T-helper 2 cell treated with Interferon-gamma antibody and Interleukin-4, amounts not matched to agents 5 μg/mL and 100 μg/mL, for 36 hours (primary cell): Measurements from ENCODE around the gene IZUMO2.

Experiments used
- DNase-seq: peaks from one replicate; pipeline ENCODE4 v3.0.0; 2021; ENCODE audit warnings: low spot score
- H3K27ac Mint-ChIP-seq: one replicate; pipeline ENCODE4 v1.8.0; 2021; ENCODE audit warnings: mild to moderate bottlenecking, mixed read lengths
- H3K27me3 Mint-ChIP-seq: one replicate; pipeline ENCODE4 v1.8.0; 2021; ENCODE audit warnings: low read depth, mixed read lengths
- H3K36me3 Mint-ChIP-seq: one replicate; pipeline ENCODE4 v1.8.0; 2021; ENCODE audit warnings: low read depth, mixed read lengths
- H3K4me1 Mint-ChIP-seq: one replicate; pipeline ENCODE4 v1.8.0; 2021; ENCODE audit warnings: low read depth, mixed read lengths
- H3K4me3 Mint-ChIP-seq: one replicate; pipeline ENCODE4 v1.8.0; 2022; ENCODE audit warnings: mild to moderate bottlenecking, moderate library complexity, mixed read lengths
- H3K9me3 Mint-ChIP-seq: one replicate; pipeline ENCODE4 v1.8.0; 2021; ENCODE audit warnings: mixed read lengths

The IZUMO2 gene

DNA sequence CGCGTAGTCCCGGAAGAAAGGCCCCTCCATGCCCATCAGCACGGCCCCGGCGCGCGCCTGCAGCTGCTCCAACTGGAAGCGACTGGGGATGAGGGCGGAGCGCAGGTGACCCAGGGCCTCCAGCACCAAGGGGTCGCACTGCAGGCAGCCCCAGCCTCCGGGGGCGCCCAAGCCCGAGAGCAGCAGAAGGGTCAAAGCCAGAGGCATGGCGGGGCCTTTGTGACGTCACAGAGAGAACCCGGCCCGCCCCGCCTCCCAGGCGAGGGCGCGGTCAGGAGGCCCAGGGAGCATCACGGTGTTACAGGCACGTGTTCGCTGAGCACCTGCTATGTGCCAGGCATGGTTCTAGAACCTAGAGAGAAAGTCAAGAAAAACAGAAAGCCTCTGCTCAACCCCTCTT is at the start of gene IZUMO2:
TSS of gene IZUMO2 (minus strand) at position 294 of the 400 bp plus-strand sequence. CDS start at position 207, 87 bp downstream.
- Mint-ChIP-seq H3K27ac (no peak within 1 kb of the TSS), H3K4me1 (no peaks in the 10 kb centered on the region), H3K9me3 (no peaks in the 10 kb centered on the region), H3K4me3 (no peak within 1 kb of the TSS), H3K36me3 (no peaks in the 10 kb centered on the region), H3K27me3 (no peaks in the 10 kb centered on the region)
- no peak for DNase-seq

DNA sequence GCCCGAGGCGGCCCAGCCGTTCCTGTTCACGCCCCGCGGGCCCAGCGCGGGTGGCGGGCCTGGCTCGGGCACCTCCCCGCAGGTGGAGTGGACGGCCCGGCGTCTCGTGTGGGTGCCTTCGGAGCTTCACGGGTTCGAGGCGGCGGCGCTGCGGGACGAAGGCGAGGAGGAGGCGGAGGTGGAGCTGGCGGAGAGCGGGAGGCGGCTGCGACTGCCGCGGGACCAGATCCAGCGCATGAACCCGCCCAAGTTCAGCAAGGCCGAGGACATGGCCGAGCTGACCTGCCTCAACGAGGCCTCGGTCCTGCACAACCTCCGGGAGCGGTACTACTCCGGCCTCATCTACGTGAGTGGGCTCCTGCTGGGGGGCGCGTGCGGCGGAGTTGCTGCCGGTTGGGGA is 47.3 kb upstream of the IZUMO2 start:
- Mint-ChIP-seq H3K27me3 (peaks cover 5% of the 10 kb centered on the region), H3K36me3 (no peaks in the 10 kb centered on the region), H3K27ac (no peak overlapping the region), H3K9me3 (no peaks in the 10 kb centered on the region), H3K4me3 (no peak overlapping the region), H3K4me1 (no peaks in the 10 kb centered on the region)
- no peak for DNase-seq

DNA sequence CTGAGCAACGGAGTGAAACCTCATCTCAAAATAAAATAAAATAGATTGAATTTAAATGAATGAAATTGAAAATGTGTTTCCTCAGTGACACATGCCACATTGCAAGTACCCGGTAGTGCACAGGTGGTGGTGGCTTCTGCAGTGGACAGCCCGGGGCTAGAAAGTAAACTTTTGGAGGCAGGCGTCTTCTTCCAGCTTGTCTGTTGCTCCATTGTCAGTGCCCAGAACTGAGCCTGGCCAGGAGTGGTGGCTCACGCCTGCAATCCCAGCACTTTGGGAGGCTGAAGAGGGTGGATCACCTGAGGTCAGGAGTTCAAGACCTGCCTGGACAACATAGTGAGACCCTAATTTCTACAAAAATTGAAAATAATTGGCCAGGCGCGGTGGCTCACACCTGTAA is 46.0 kb upstream of the IZUMO2 start:
- Mint-ChIP-seq H3K27me3 (peaks cover 10% of the 10 kb centered on the region), H3K36me3 (no peaks in the 10 kb centered on the region), H3K9me3 (no peaks in the 10 kb centered on the region), H3K4me1 (no peaks in the 10 kb centered on the region), H3K4me3 (no peak overlapping the region), H3K27ac (no peak overlapping the region)
- DNase-seq: no peak

DNA sequence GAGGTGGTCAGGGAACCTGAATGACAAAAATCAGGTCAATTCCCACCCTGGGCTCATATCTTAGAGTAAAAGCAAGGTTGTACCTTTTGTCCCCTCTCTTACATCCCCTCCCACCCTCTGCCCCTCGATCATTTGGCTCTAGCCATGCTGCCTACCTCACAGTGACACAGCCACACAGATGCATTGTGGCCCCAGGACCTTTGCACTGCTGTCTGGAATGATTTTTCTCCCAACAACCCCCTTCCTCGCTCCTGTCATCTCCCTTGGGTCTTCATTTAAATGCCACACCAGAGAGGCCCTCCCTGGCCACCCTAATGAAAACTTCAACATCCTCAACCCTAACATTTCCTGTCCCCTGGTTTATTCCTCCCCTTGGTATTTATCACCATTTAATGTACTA is 44.6 kb upstream of the IZUMO2 start:
- Mint-ChIP-seq H3K27me3 (peaks cover 16% of the 10 kb centered on the region), H3K4me3 (no peak overlapping the region), H3K27ac (no peak overlapping the region), H3K4me1 (no peaks in the 10 kb centered on the region), H3K36me3 (no peaks in the 10 kb centered on the region), H3K9me3 (no peaks in the 10 kb centered on the region)
- no peak for DNase-seq

DNA sequence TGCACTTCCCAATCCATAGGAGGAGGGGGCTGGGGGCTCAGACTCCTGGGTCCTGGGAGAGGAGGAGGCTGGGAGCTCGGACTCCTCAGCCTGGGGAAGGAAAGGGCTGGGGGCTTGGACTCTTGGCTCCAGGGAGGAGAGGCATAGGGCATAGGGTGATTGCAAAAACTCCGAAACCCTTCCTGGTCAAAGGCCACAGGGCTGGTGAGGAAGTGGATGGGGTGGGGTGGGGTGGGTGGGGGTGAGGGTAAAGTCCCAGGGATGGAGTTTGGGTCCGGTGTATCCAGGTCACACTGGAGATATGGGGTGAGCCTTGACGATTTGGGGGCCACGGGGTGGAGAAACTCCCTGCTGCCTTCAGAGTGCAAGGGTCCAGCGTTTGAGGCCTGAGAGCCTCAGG is 43.1 kb upstream of the IZUMO2 start:
- H3K27me3 Mint-ChIP-seq: peaks cover 31% of the 10 kb centered on the region
- H3K4me3 Mint-ChIP-seq: no peak overlapping the region
- DNase-seq: no peak
- H3K27ac Mint-ChIP-seq: no peak overlapping the region
- H3K36me3 Mint-ChIP-seq: no peaks in the 10 kb centered on the region
- H3K4me1 Mint-ChIP-seq: no peaks in the 10 kb centered on the region
- no peaks in the 10 kb centered on the region for H3K9me3 Mint-ChIP-seq

DNA sequence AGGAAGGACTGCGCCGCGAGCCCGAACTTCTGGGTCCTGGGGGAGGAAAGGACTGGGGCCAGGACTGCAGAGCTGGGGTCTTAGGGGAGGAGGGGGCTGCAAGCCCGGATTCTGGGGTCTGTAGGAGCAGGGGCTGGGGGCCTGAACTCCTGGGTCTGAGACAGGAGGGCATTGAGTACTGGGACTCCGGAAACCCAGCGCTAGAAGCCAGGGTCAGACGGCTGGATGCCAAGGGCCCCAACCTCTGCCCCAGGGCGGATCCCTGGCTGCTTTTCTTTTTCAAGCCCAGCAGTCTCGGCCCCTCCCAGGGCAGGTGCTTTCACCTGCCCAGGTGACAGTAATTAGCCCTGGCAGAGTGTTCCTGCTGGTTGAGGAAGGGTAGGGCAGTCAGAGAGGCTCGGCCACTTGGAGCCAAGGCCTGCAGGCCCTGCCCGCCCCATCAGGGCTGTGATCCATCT is 42.6 kb upstream of the IZUMO2 start:
- no peak overlapping the region for H3K4me3 Mint-ChIP-seq
- no peak overlapping the region for H3K27ac Mint-ChIP-seq
- peaks cover 32% of the 10 kb centered on the region for H3K27me3 Mint-ChIP-seq
- H3K9me3 Mint-ChIP-seq: no peaks in the 10 kb centered on the region
- no peaks in the 10 kb centered on the region for H3K36me3 Mint-ChIP-seq
- DNase-seq: no peak
- no peaks in the 10 kb centered on the region for H3K4me1 Mint-ChIP-seq

DNA sequence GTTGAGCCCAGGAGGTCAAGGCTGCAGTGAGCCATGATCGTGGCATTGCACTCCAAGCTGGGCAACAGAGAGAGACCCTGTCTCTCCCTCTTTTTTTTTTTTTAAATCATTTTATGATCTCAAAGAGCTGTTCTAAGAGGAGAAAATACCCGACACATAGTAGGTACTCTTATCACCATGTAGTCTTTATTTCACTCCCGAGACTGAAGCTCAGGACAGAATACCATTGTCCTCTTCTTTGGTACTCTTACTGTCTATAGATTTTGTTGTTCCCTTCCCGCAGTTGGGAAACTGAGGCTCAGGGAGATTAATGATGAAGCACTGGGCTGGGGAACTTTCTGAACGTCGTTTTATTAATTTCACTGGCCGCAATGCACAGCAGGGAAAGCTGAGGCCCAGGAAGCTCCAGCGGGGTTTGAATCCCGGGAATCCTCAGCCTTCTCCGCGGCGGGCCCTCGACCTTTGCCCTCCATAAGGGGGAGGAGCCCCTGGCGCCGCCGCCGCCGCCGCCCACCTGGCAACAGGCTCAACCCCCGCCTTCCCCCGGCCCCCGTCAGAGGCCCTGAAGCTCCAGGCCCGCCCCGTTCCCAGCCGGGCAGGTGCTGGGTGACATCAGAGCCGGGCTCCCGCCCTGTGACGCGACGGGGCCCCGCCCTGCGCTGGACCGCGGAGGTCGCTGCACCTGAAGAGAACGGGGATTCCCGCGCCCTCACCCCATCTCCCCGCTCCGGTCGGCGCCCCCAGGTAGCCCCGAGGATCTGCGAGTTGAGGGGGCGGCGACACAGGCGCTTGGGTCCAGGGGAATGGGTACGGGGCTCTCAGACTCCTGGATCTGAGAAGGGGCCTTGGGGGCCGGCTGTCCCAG is 42.0 kb upstream of the IZUMO2 start:
- Mint-ChIP-seq H3K27me3 (peaks cover 32% of the 10 kb centered on the region), H3K4me1 (no peaks in the 10 kb centered on the region), H3K9me3 (no peaks in the 10 kb centered on the region), H3K4me3 (no peak overlapping the region), H3K27ac (no peak overlapping the region), H3K36me3 (no peaks in the 10 kb centered on the region)
- DNase-seq: no peak

DNA sequence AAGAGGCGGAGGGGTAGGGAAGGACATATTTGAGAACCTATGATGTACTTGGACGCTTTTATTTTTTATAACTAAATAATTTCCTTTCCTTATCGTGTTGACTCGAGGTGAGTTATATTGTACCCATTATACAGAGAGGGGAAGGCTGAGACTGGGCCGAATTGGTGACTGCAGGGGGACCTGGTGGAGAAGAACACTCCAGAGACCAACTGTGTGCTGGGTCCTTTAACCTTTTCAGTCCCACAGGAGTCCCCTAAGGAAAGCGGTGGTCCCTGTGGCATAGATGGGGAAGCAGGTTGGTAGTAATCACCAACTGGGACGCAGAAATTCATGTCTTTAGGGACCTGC is 41.0 kb upstream of the IZUMO2 start:
- Mint-ChIP-seq H3K36me3 (no peaks in the 10 kb centered on the region), H3K9me3 (no peaks in the 10 kb centered on the region), H3K4me1 (no peaks in the 10 kb centered on the region), H3K27ac (no peak overlapping the region), H3K4me3 (no peak overlapping the region), H3K27me3 (peaks cover 32% of the 10 kb centered on the region)
- no peak for DNase-seq

DNA sequence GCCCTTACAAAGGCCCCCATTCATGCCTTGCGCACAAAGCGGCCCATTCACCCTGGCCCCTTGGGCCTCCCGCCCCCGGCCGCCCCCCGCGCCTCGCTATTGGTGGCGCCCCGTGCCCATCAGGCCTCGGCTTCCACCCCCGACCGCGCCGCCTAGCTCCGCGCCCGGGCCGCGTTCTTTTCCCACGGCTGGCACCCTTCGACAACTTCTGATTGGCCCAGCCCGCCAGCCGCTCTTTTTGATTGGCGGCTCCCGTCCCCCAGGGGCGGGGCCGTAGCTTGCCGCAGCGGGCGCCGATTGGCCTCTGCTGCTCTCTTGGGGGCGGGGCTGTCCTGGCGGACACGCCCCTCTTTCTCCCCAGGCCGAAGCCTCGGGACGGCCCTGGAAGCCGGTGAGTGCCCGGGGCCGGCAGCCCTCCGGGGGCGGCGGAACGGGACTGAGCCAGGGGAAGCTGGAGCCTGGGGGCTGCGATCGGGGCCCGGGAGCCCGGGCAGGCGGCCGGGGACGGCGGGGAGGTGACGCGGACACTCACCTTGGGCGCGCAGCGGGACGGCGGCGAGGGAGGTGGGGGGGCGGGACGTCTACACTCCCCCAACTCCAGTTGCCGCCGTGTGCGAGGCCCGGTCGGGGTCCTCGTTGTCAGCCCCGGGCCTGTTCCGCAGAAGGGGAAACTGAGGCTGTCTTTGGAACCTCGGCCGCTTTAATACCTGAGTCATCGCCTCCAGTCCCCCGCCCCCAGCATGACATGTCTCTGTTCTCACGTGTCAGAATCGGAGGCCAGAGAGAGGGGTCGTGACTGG is 40.4 kb upstream of the IZUMO2 start, which contains the start of gene MYH14:
TSS of gene MYH14 (plus strand) at position 342 of the 800 bp plus-strand sequence. CDS start 6,744 bp downstream, outside the sequence.
- Mint-ChIP-seq H3K4me1 (no peaks in the 10 kb centered on the region), H3K36me3 (no peaks in the 10 kb centered on the region), H3K9me3 (no peaks in the 10 kb centered on the region), H3K27me3 (peaks cover 32% of the 10 kb centered on the region), H3K27ac (no peak within 1 kb of the TSS), H3K4me3 (no peak within 1 kb of the TSS)
- no peak for DNase-seq

DNA sequence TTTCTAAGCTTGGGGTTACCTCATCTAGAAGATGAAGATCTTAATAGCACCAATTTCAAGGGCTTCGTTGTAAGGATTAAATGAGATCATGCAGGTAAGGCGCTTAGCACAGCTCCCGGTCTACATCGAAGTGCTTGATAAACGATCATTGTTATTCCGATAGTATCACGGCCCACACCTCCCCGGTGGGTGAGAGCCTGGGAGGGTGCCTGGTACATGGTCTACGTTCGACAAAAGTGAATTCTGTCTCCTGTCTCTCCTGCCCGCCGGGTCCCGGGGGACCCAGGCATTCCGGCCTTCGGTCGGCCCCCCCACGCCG is 39.8 kb upstream of the IZUMO2 start:
- no peak overlapping the region for H3K4me3 Mint-ChIP-seq

DNA sequence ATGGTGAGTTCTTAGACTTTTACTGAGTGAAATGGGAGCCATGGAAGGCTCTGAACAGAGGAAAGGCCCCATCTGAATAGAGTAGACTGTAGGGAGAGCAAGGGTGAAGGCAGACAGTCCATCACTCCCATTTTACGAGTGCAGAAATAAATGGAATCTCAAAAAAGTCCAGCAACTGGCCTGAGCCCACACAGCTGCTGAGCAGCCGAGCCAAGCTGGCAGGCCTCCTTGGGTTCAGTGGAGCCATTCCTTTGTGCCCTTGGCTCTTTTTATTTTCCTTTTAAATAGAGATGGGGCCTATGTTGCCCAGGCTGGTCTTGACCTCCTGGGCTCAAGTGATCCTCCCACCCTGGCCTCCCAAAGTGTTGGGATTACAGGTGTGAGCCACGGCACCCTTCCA is 39.3 kb upstream of the IZUMO2 start:
- Mint-ChIP-seq H3K36me3 (no peaks in the 10 kb centered on the region), H3K4me1 (no peaks in the 10 kb centered on the region), H3K4me3 (no peak overlapping the region), H3K27me3 (peaks cover 32% of the 10 kb centered on the region), H3K27ac (no peak overlapping the region), H3K9me3 (no peaks in the 10 kb centered on the region)
- DNase-seq: no peak

More for the DNA sequence above, 39.8 kb upstream of the IZUMO2 start:
- Mint-ChIP-seq H3K36me3 (no peaks in the 10 kb centered on the region), H3K4me1 (no peaks in the 10 kb centered on the region), H3K27ac (no peak overlapping the region), H3K9me3 (no peaks in the 10 kb centered on the region), H3K27me3 (peaks cover 32% of the 10 kb centered on the region)
- no peak for DNase-seq

DNA sequence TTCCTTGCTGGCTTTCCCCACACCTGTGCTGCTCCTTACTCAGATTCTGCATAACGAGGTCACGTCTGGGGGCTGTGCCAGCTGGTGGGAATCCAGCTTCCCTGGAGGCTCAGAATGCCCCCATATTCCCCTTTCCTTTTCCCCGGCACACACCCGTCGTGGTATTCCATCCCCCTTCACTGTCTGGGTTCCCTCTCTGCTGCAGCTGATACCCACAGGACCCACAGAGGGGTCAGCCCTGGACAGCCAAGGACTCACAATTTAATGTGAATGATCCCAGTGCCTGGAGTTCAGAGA is 36.1 kb upstream of the IZUMO2 start:
- no peaks in the 10 kb centered on the region for H3K36me3 Mint-ChIP-seq
- no peak overlapping the region for H3K4me3 Mint-ChIP-seq
- H3K4me1 Mint-ChIP-seq: no peaks in the 10 kb centered on the region
- no peak overlapping the region for H3K27ac Mint-ChIP-seq
- peaks cover 24% of the 10 kb centered on the region for H3K27me3 Mint-ChIP-seq
- H3K9me3 Mint-ChIP-seq: no peaks in the 10 kb centered on the region
- no peak for DNase-seq

DNA sequence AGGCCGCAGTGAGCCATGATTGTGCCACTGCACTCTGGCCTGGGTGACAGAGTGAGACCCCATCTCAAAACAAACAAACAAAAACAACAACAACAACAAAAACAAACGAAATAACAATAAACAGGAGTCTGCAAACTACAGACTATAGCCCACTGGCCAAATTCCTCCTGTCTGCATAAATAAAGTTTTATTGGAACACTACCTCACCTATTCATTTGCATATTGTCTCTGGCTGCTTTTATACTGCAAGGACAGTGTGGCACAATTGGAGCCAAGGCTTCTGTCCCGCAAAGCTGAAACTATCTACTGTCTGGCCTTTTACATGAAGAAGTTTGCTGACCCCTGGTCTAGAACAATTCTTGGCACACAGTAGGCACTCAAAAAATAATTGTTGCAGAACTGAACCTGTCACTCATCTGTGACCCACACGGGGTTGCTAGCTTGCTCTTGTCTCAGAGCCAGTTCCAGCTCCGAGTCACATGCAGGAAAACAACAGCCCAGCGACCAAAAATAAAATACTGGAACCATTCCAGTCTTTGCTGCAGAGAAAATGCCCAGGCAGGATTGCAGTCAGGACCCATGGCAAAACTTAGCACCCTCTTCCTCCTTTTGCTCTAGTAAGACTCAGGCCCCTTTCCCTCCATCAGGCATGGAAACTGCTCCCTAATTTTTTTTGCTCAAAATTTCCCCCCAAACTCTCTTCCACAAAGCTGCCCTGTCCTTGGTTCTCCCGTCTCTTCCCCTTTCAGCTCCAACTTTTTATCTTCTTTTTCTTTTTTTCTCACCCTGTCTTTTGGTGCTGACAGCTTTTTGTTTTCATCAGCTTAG is 35.6 kb upstream of the IZUMO2 start:
- Mint-ChIP-seq H3K4me1 (no peaks in the 10 kb centered on the region), H3K27ac (no peak overlapping the region), H3K27me3 (peaks cover 19% of the 10 kb centered on the region), H3K4me3 (no peak overlapping the region), H3K9me3 (no peaks in the 10 kb centered on the region), H3K36me3 (no peaks in the 10 kb centered on the region)
- DNase-seq: no peak

DNA sequence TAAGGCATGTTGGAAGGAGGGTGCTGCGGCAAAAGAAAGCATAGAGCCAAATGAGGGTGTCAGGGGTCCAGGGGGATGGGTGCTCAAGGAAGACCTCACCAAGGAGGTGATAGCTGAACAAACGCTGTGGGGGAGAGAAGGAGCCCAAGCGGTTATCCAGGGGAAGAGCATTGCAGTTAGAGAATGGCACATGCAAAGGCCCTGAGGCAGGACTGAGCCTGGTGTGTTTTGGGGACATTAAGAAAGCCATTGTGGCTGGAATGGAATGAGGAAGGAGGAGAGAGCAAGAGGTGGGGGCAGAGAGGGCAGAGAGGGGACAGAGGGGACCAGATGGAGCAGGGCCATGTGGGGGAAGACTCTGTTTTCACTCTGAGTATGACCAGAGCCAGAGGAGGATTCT is 34.3 kb upstream of the IZUMO2 start:
- DNase-seq: no peak
- H3K4me1 Mint-ChIP-seq: no peaks in the 10 kb centered on the region
- peaks cover 12% of the 10 kb centered on the region for H3K27me3 Mint-ChIP-seq
- H3K4me3 Mint-ChIP-seq: no peak overlapping the region
- no peaks in the 10 kb centered on the region for H3K9me3 Mint-ChIP-seq
- no peaks in the 10 kb centered on the region for H3K36me3 Mint-ChIP-seq
- H3K27ac Mint-ChIP-seq: no peak overlapping the region
